Activated naive CD4-positive, alpha-beta T cell treated with anti-CD3 and anti-CD28 coated beads, Interleukin-2, amount 50 U/mL, for 24 hours (primary cell): ENCODE measurements around the gene ARID2.

Source experiments
- H3K27ac Mint-ChIP-seq: one replicate; pipeline ENCODE4 v1.8.0; 2021; ENCODE audit warnings: mild to moderate bottlenecking, mixed read lengths
- H3K27me3 Mint-ChIP-seq: one replicate; pipeline ENCODE4 v1.8.0; 2021; ENCODE audit warnings: mixed read lengths
- H3K36me3 Mint-ChIP-seq: one replicate; pipeline ENCODE4 v1.8.0; 2021; ENCODE audit warnings: mixed read lengths
- H3K4me1 Mint-ChIP-seq: one replicate; pipeline ENCODE4 v1.8.0; 2021; ENCODE audit warnings: mixed read lengths
- H3K4me3 Mint-ChIP-seq: one replicate; pipeline ENCODE4 v1.8.0; 2021; ENCODE audit warnings: mild to moderate bottlenecking, mixed read lengths
- H3K9me3 Mint-ChIP-seq: one replicate; pipeline ENCODE4 v1.8.0; 2021; ENCODE audit warnings: mixed read lengths

The ARID2 gene

GRCh38 chr12:45849289-45849688, 119.8 kb downstream of the ARID2 start:
- Mint-ChIP-seq H3K36me3 (peaks cover 36% of the 10 kb centered on the region), H3K27me3 (no peaks in the 10 kb centered on the region), H3K27ac (no peak overlapping the region), H3K4me1 (no peaks in the 10 kb centered on the region), H3K9me3 (no peaks in the 10 kb centered on the region), H3K4me3 (no peak overlapping the region)

- no peaks in the 10 kb centered on the region for H3K27me3 Mint-ChIP-seq
- peaks cover 38% of the 10 kb centered on the region for H3K36me3 Mint-ChIP-seq
- peaks cover 3% of the 10 kb centered on the region for H3K4me1 Mint-ChIP-seq
- H3K9me3 Mint-ChIP-seq: no peaks in the 10 kb centered on the region
- H3K4me3 Mint-ChIP-seq: no peak overlapping the region
- H3K27ac Mint-ChIP-seq: no peak overlapping the region
These were observed 120.8 kb downstream of the ARID2 start for GRCh38 chr12:45850302-45850701.

- peaks cover 3% of the 10 kb centered on the region for H3K4me1 Mint-ChIP-seq
- no peaks in the 10 kb centered on the region for H3K27me3 Mint-ChIP-seq
- H3K9me3 Mint-ChIP-seq: no peaks in the 10 kb centered on the region
- H3K27ac Mint-ChIP-seq: no peak overlapping the region
- peaks cover 35% of the 10 kb centered on the region for H3K36me3 Mint-ChIP-seq
- H3K4me3 Mint-ChIP-seq: no peak overlapping the region
These were observed 123.0 kb downstream of the ARID2 start for GRCh38 chr12:45852508-45852907.

GRCh38 chr12:45853550-45853949, 124.0 kb downstream of the ARID2 start:
- Mint-ChIP-seq H3K27ac (no peak overlapping the region), H3K4me3 (no peak overlapping the region), H3K36me3 (peaks cover 40% of the 10 kb centered on the region), H3K4me1 (peaks cover 6% of the 10 kb centered on the region), H3K9me3 (no peaks in the 10 kb centered on the region), H3K27me3 (no peaks in the 10 kb centered on the region)

GRCh38 chr12:45863332-45863731, 133.8 kb downstream of the ARID2 start:
- H3K9me3 Mint-ChIP-seq: no peaks in the 10 kb centered on the region
- H3K27ac Mint-ChIP-seq: no peak overlapping the region
- no peaks in the 10 kb centered on the region for H3K27me3 Mint-ChIP-seq
- H3K4me3 Mint-ChIP-seq: no peak overlapping the region
- peaks cover 21% of the 10 kb centered on the region for H3K4me1 Mint-ChIP-seq
- H3K36me3 Mint-ChIP-seq: peaks cover 30% of the 10 kb centered on the region

- H3K4me1 Mint-ChIP-seq: peaks cover 15% of the 10 kb centered on the region
- no peaks in the 10 kb centered on the region for H3K27me3 Mint-ChIP-seq
- peaks cover 32% of the 10 kb centered on the region for H3K36me3 Mint-ChIP-seq
- H3K4me3 Mint-ChIP-seq: no peak overlapping the region
- H3K9me3 Mint-ChIP-seq: no peaks in the 10 kb centered on the region
- H3K27ac Mint-ChIP-seq: no peak overlapping the region
These were observed 136.8 kb downstream of the ARID2 start for GRCh38 chr12:45866299-45866698.

- H3K9me3 Mint-ChIP-seq: no peaks in the 10 kb centered on the region
- H3K4me3 Mint-ChIP-seq: no peak overlapping the region
- H3K4me1 Mint-ChIP-seq: peaks cover 27% of the 10 kb centered on the region
- no peaks in the 10 kb centered on the region for H3K27me3 Mint-ChIP-seq
- no peak overlapping the region for H3K27ac Mint-ChIP-seq
- peaks cover 42% of the 10 kb centered on the region for H3K36me3 Mint-ChIP-seq
These were observed 142.9 kb downstream of the ARID2 start for GRCh38 chr12:45872446-45872845.

- peaks cover 49% of the 10 kb centered on the region for H3K36me3 Mint-ChIP-seq
- H3K4me1 Mint-ChIP-seq: peaks cover 49% of the 10 kb centered on the region
- H3K27me3 Mint-ChIP-seq: no peaks in the 10 kb centered on the region
- no peak overlapping the region for H3K27ac Mint-ChIP-seq
- no peak overlapping the region for H3K4me3 Mint-ChIP-seq
- no peaks in the 10 kb centered on the region for H3K9me3 Mint-ChIP-seq
These were observed 147.6 kb downstream of the ARID2 start for GRCh38 chr12:45877069-45877468.

- no peak overlapping the region for H3K4me3 Mint-ChIP-seq
- H3K27me3 Mint-ChIP-seq: no peaks in the 10 kb centered on the region
- H3K9me3 Mint-ChIP-seq: no peaks in the 10 kb centered on the region
- peaks cover 47% of the 10 kb centered on the region for H3K4me1 Mint-ChIP-seq
- H3K36me3 Mint-ChIP-seq: peaks cover 46% of the 10 kb centered on the region
- H3K27ac Mint-ChIP-seq: no peak overlapping the region
These were observed 149.2 kb downstream of the ARID2 start for GRCh38 chr12:45878630-45879255.

- H3K27me3 Mint-ChIP-seq: no peaks in the 10 kb centered on the region
- H3K9me3 Mint-ChIP-seq: no peaks in the 10 kb centered on the region
- peak overlapping the region; percentile 72 for H3K27ac Mint-ChIP-seq
- H3K4me3 Mint-ChIP-seq: peak overlapping the region; percentile 42
- peaks cover 42% of the 10 kb centered on the region for H3K36me3 Mint-ChIP-seq
- peaks cover 47% of the 10 kb centered on the region for H3K4me1 Mint-ChIP-seq
These were observed 149.9 kb downstream of the ARID2 start for GRCh38 chr12:45879363-45879895.

- no peak overlapping the region for H3K27ac Mint-ChIP-seq
- H3K27me3 Mint-ChIP-seq: no peaks in the 10 kb centered on the region
- H3K4me1 Mint-ChIP-seq: peaks cover 44% of the 10 kb centered on the region
- H3K36me3 Mint-ChIP-seq: peaks cover 41% of the 10 kb centered on the region
- no peaks in the 10 kb centered on the region for H3K9me3 Mint-ChIP-seq
- H3K4me3 Mint-ChIP-seq: no peak overlapping the region
These were observed 151.0 kb downstream of the ARID2 start for GRCh38 chr12:45880533-45880932.

- no peaks in the 10 kb centered on the region for H3K27me3 Mint-ChIP-seq
- no peaks in the 10 kb centered on the region for H3K9me3 Mint-ChIP-seq
- no peak overlapping the region for H3K4me3 Mint-ChIP-seq
- H3K27ac Mint-ChIP-seq: no peak overlapping the region
- peaks cover 36% of the 10 kb centered on the region for H3K36me3 Mint-ChIP-seq
- peaks cover 35% of the 10 kb centered on the region for H3K4me1 Mint-ChIP-seq
These were observed 153.7 kb downstream of the ARID2 start for GRCh38 chr12:45883187-45883586.

- no peaks in the 10 kb centered on the region for H3K27me3 Mint-ChIP-seq
- no peak overlapping the region for H3K4me3 Mint-ChIP-seq
- peaks cover 22% of the 10 kb centered on the region for H3K36me3 Mint-ChIP-seq
- no peak overlapping the region for H3K27ac Mint-ChIP-seq
- H3K4me1 Mint-ChIP-seq: peaks cover 31% of the 10 kb centered on the region
- no peaks in the 10 kb centered on the region for H3K9me3 Mint-ChIP-seq
These were observed 157.2 kb downstream of the ARID2 start for GRCh38 chr12:45886685-45887084.

GRCh38 chr12:45887544-45887943, 158.0 kb downstream of the ARID2 start:
- Mint-ChIP-seq H3K9me3 (no peaks in the 10 kb centered on the region), H3K4me3 (no peak overlapping the region), H3K36me3 (peaks cover 17% of the 10 kb centered on the region), H3K27me3 (no peaks in the 10 kb centered on the region), H3K4me1 (peaks cover 31% of the 10 kb centered on the region), H3K27ac (no peak overlapping the region)

- Mint-ChIP-seq H3K36me3 (peaks cover 23% of the 10 kb centered on the region), H3K9me3 (no peaks in the 10 kb centered on the region), H3K27ac (no peak overlapping the region), H3K4me1 (peaks cover 50% of the 10 kb centered on the region), H3K27me3 (no peaks in the 10 kb centered on the region), H3K4me3 (no peak overlapping the region)
These were observed 160.8 kb downstream of the ARID2 start for GRCh38 chr12:45890276-45890675.

- Mint-ChIP-seq H3K4me1 (peaks cover 43% of the 10 kb centered on the region), H3K27ac (peak overlapping the region; percentile 12), H3K4me3 (no peak overlapping the region), H3K27me3 (no peaks in the 10 kb centered on the region), H3K36me3 (peaks cover 31% of the 10 kb centered on the region), H3K9me3 (no peaks in the 10 kb centered on the region)
These were observed 163.7 kb downstream of the ARID2 start for GRCh38 chr12:45893240-45893639.

GRCh38 chr12:45895961-45896360, 166.5 kb downstream of the ARID2 start:
- Mint-ChIP-seq H3K9me3 (no peaks in the 10 kb centered on the region), H3K36me3 (peaks cover 39% of the 10 kb centered on the region), H3K27me3 (no peaks in the 10 kb centered on the region), H3K4me3 (no peak overlapping the region), H3K27ac (peak overlapping the region; percentile 59), H3K4me1 (peaks cover 33% of the 10 kb centered on the region)
